Muscle layer of colon (tissue), 2 donors: Measurements from ENCODE around the gene ZSCAN26.

Experiments used
- H3K27ac ChIP-seq: one replicate; pipeline ENCODE4 v1.7.0; 2013; ENCODE audit warnings: low read depth, mild to moderate bottlenecking, low read length, moderate library complexity
- H3K27me3 ChIP-seq, 2 donors: one replicate each; pipeline ENCODE4 v1.7.0; 2013; ENCODE audit warnings: low read length in 2 of 2, mild to moderate bottlenecking in 2 of 2; ENCODE audit not compliant: insufficient read depth in 2 of 2, control insufficient read depth in 1 of 2
- H3K36me3 ChIP-seq: one replicate; pipeline ENCODE4 v1.7.0; 2013; ENCODE audit warnings: mild to moderate bottlenecking, low read length; ENCODE audit not compliant: insufficient read depth
- H3K4me1 ChIP-seq: one replicate; pipeline ENCODE4 v1.7.0; 2013; ENCODE audit warnings: mild to moderate bottlenecking, low read length; ENCODE audit not compliant: insufficient read depth
- H3K4me3 ChIP-seq, 2 donors: one replicate each; pipeline ENCODE4 v1.7.0; 2013; ENCODE audit warnings: low read length in 2 of 2, low read depth in 1 of 2, mild to moderate bottlenecking in 1 of 2, moderate library complexity in 1 of 2
- H3K9ac ChIP-seq: one replicate; pipeline ENCODE4 v1.7.0; 2013; ENCODE audit warnings: low read length
- H3K9me3 ChIP-seq: one replicate; pipeline ENCODE4 v1.7.0; 2013; ENCODE audit warnings: mild to moderate bottlenecking, low read length
- donor health status: abdominal sarcoma.
- donor health status: Adenocarcinoma of cecum.

Gene ZSCAN26

DNA sequence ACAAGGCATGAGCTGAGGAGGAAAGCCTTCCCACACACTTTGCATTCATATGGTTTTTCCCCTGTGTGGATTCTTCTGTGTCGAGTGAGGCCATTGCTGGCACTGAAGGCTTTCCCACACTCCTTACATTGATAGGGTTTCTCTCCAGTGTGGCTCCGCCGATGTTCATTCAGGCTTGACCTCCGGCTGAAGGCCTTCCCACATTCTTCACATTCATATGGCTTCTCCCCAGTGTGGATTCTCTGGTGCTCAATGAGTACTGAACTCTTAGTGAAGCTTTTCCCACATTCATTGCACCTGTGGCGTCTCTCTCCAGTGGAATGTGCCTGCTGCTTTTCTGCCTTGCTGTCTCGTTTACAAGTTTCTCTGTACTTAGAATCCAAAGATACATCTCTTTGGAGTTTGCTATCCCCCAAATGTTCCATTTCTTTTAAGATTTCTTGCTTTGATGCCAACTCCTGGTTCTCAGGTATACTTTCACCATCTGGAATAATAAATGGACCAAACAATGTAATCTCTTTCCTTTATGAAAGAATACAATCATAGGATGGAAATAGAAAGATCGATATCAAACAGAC is 59.5 kb downstream of the ZSCAN26 start:
- no peak overlapping the region for H3K27ac ChIP-seq
- no peaks in the 10 kb centered on the region for H3K4me1 ChIP-seq
- H3K9ac ChIP-seq, result no peak overlapping the region
- H3K9me3 ChIP-seq, result peaks cover 23% of the 10 kb centered on the region
- peaks cover 41% of the 10 kb centered on the region for H3K36me3 ChIP-seq
- H3K27me3 ChIP-seq, result no peaks in the 10 kb centered on the region
- peak overlapping the region in 1 of 2 donors; percentile 7 for H3K4me3 ChIP-seq
